H9 (cell line): ENCODE results near the gene ACVR1B. TPM values are rescaled to one million over a fixed set of nuclear protein-coding genes. Genes with fewer than 3 reads are reported as not detected.
A peak's percentile ranks its signal among the peaks of the same experiment; 100 is the strongest.

ENCODE experiments used
- DNase-seq: peaks from one replicate; pipeline ENCODE4 v3.0.0-alpha.2; 2017
- H2AFZ ChIP-seq: one replicate; pipeline ENCODE4 v1.6.1; 2013; ENCODE audit warnings: mild to moderate bottlenecking, low read length, control low read depth, moderate library complexity
- H2AK5ac ChIP-seq: 2 replicates; pipeline ENCODE4 v1.6.1; 2013; ENCODE audit warnings: low read length, control low read depth, mixed read lengths; ENCODE audit not compliant: insufficient read length
- H2BK120ac ChIP-seq: one replicate; pipeline ENCODE4 v1.6.1; 2013; ENCODE audit warnings: low read depth, mild to moderate bottlenecking, low read length, control low read depth, inconsistent platforms; ENCODE audit not compliant: poor library complexity, severe bottlenecking
- H2BK12ac ChIP-seq: 2 replicates; pipeline ENCODE4 v1.6.1; 2013; ENCODE audit warnings: low read length, control low read depth, mixed read lengths, low read depth; ENCODE audit not compliant: insufficient read length
- H2BK15ac ChIP-seq: 2 replicates; pipeline ENCODE4 v1.6.1; 2013; ENCODE audit warnings: low read depth, low read length, control low read depth
- H2BK20ac ChIP-seq: one replicate; pipeline ENCODE4 v1.6.1; 2013; ENCODE audit warnings: low read depth, mild to moderate bottlenecking, low read length, control low read depth, inconsistent platforms; ENCODE audit not compliant: poor library complexity, severe bottlenecking
- H2BK5ac ChIP-seq: 2 replicates; pipeline ENCODE4 v1.6.1; 2013; ENCODE audit warnings: low read length, control low read depth, mixed read lengths; ENCODE audit not compliant: insufficient read length
- H3K14ac ChIP-seq: 2 replicates; pipeline ENCODE4 v1.6.1; 2013; ENCODE audit warnings: low read length, control low read depth; ENCODE audit not compliant: insufficient read depth
- H3K18ac ChIP-seq: 2 replicates; pipeline ENCODE4 v1.6.1; 2013; ENCODE audit warnings: low read depth, mild to moderate bottlenecking, mixed read lengths, low read length, control low read depth; ENCODE audit not compliant: insufficient read length
- H3K23ac ChIP-seq: 2 replicates; pipeline ENCODE4 v1.6.1; 2013; ENCODE audit warnings: low read length, control low read depth, mixed read lengths, low read depth; ENCODE audit not compliant: insufficient read length
- H3K23me2 ChIP-seq: 2 replicates; pipeline ENCODE4 v1.6.1; 2013; ENCODE audit warnings: low read depth, mild to moderate bottlenecking, mixed read lengths, low read length, control low read depth; ENCODE audit not compliant: insufficient read length, poor library complexity, severe bottlenecking
- H3K27ac ChIP-seq: 2 replicates; pipeline ENCODE4 v1.5.1; 2013; ENCODE audit warnings: low read length, control low read depth, mixed read lengths, low read depth; ENCODE audit not compliant: insufficient read length
- H3K27me3 ChIP-seq: 2 replicates; pipeline ENCODE4 v1.6.1; 2013; ENCODE audit warnings: low read length, control low read depth, inconsistent platforms; ENCODE audit not compliant: insufficient read depth
- H3K4ac ChIP-seq: 2 replicates; pipeline ENCODE4 v1.6.1; 2013; ENCODE audit warnings: low read depth, mild to moderate bottlenecking, control low read depth, inconsistent platforms, low read length, moderate library complexity
- H3K4me1 ChIP-seq: 2 replicates; pipeline ENCODE4 v1.6.1; 2013; ENCODE audit warnings: low read length, control low read depth, inconsistent platforms; ENCODE audit not compliant: insufficient read depth
- H3K4me2 ChIP-seq: 2 replicates; pipeline ENCODE4 v1.6.1; 2013; ENCODE audit warnings: low read length, control low read depth, mixed read lengths; ENCODE audit not compliant: insufficient read length, insufficient read depth
- H3K56ac ChIP-seq: 2 replicates; pipeline ENCODE4 v1.6.1; 2013; ENCODE audit warnings: low read depth, mild to moderate bottlenecking, mixed read lengths, low read length, control low read depth; ENCODE audit not compliant: insufficient read length
- H3K79me1 ChIP-seq: 2 replicates; pipeline ENCODE4 v1.6.1; 2013; ENCODE audit warnings: low read depth, mild to moderate bottlenecking, moderate library complexity, low read length, control low read depth, inconsistent platforms; ENCODE audit not compliant: insufficient read depth, poor library complexity, severe bottlenecking
- H3K79me2 ChIP-seq: 2 replicates; pipeline ENCODE4 v1.6.1; 2013; ENCODE audit warnings: low read length, control low read depth, inconsistent platforms; ENCODE audit not compliant: insufficient read depth
- H3K9ac ChIP-seq: 2 replicates; pipeline ENCODE4 v1.6.1; 2013; ENCODE audit warnings: low read length, control low read depth, mixed read lengths; ENCODE audit not compliant: insufficient read length; ENCODE audit errors: extremely low read depth
- H3K9me3 ChIP-seq: one replicate; pipeline ENCODE4 v1.6.1; 2013; ENCODE audit warnings: low read depth, low read length, inconsistent platforms; ENCODE audit not compliant: control insufficient read depth
- H3T11ph ChIP-seq: one replicate; pipeline ENCODE4 v1.6.1; 2013; ENCODE audit warnings: mild to moderate bottlenecking, low read length, control low read depth, inconsistent platforms
- H4K20me1 ChIP-seq: one replicate; pipeline ENCODE4 v1.6.1; 2013; ENCODE audit not compliant: control insufficient read depth, insufficient read length, insufficient read depth
- H4K5ac ChIP-seq: 2 replicates; pipeline ENCODE4 v1.6.1; 2013; ENCODE audit warnings: low read depth, mild to moderate bottlenecking, mixed read lengths, low read length, control low read depth; ENCODE audit not compliant: insufficient read length
- H4K8ac ChIP-seq: replicated peaks from 2 replicates; pipeline ENCODE4 v1.6.1; 2013; ENCODE audit warnings: low read length, control low read depth, mixed read lengths, low read depth; ENCODE audit not compliant: insufficient read length
- H4K91ac ChIP-seq: 2 replicates; pipeline ENCODE4 v1.6.1; 2013; ENCODE audit warnings: low read depth, mild to moderate bottlenecking, moderate library complexity, mixed read lengths, low read length, control low read depth; ENCODE audit not compliant: insufficient read length
- H3K27ac Mint-ChIP-seq, 3 experiments: 2 replicates in 2 of 3; 3 replicates in 1 of 3; pipeline ENCODE4 v1.8.0; 2020 to 2021; ENCODE audit warnings: mixed read lengths in 3 of 3, mild to moderate bottlenecking in 1 of 3, moderate library complexity in 1 of 3
- H3K27me3 Mint-ChIP-seq: 2 replicates; pipeline ENCODE4 v1.8.0; 2021; ENCODE audit warnings: low read depth, mild to moderate bottlenecking, moderate library complexity, mixed read lengths
- H3K36me3 Mint-ChIP-seq, 3 experiments: 2 replicates in 2 of 3; 3 replicates in 1 of 3; pipeline ENCODE4 v1.8.0; 2020 to 2021; ENCODE audit warnings: low read depth in 3 of 3, mixed read lengths in 3 of 3; ENCODE audit not compliant: insufficient read depth in 1 of 3
- H3K4me1 Mint-ChIP-seq, 2 experiments: 2 replicates each; pipeline ENCODE4 v1.8.0; 2020; ENCODE audit warnings: mixed read lengths in 2 of 2
- H3K4me3 Mint-ChIP-seq, 2 experiments: 2 replicates in 1 of 2; 3 replicates in 1 of 2; pipeline ENCODE4 v1.8.0; 2020 to 2021; ENCODE audit warnings: mild to moderate bottlenecking in 2 of 2, mixed read lengths in 2 of 2, moderate library complexity in 1 of 2
- H3K9me3 Mint-ChIP-seq, 2 experiments: 2 replicates in 1 of 2; 3 replicates in 1 of 2; pipeline ENCODE4 v1.8.0; 2020; ENCODE audit warnings: mild to moderate bottlenecking in 2 of 2, mixed read lengths in 2 of 2, moderate library complexity in 1 of 2
- WGBS: extraction: QIAGEN DNeasy Blood & Tissue Kit; methylation state at CpG from one replicate; pipeline ENCODE4 v1.1.7; 2013; ENCODE audit warnings: missing lambda C conversion rate, low lambda C conversion rate, mixed read lengths; ENCODE audit not compliant: insufficient read length; ENCODE audit errors: extremely low coverage; 5-methylcytosine and 5-hydroxymethylcytosine counted together
- total RNA-seq: library from RNA; stranded (reverse); gene quantifications from 2 replicates; pipeline ENCODE4 v1.2.1, GENCODE V29; 2021
- TF ChIP-seq, protein P1 (sequence below): fragments of 200-600 bp; sonication (generic); conservative IDR thresholded peaks from 3 replicates; pipeline ENCODE4 v1.8.0; 2021; ENCODE audit warnings: antibody characterized with exemption, mild to moderate bottlenecking

ACVR1B gene
- total RNA-seq, 1 experiment from 2014 or later: 16.3 TPM

DNA sequence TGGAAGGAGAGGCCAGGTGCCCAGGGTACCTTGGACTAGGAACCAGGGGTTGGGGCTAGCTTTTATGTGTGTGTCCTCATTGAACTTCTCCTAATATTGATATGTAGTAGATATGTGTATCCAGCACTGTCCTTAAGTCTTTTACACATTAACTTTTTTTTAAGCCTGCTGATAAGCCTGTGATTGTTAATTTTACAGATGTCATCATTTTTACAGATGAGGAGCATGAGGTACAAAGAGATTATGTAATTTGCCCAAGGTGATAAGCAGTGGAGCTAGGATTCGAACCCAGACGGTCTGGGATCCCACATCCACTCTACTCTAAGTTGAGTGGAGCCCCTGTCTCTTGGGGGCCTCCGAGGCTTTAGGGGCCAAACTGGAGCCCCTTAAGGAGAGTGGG is 89.5 kb downstream of the ACVR1B start:
- Histone ChIP-seq H3K23ac (no peak overlapping the region), H3K56ac (no peak overlapping the region), H4K5ac (no peak overlapping the region), H3K27ac (no peak overlapping the region), H2BK12ac (no peak overlapping the region), H2BK15ac (no peak overlapping the region), H3K4me2 (no peak overlapping the region), H3K79me2 (peaks cover 2% of the 10 kb centered on the region; the same call in 1 of the 2 replicates), H3K18ac (no peak overlapping the region), H3K14ac (no peak overlapping the region), H3K27me3 (no peaks in the 10 kb centered on the region), H3K9ac (no peak overlapping the region), H4K8ac (no peak overlapping the region), H2BK120ac (no peak overlapping the region), H2BK5ac (no peak overlapping the region), H3K4ac (no peak overlapping the region), H4K20me1 (peaks cover 2% of the 10 kb centered on the region), H3K4me1 (no peaks in the 10 kb centered on the region), H3K9me3 (no peaks in the 10 kb centered on the region), H2BK20ac (no peak overlapping the region), H3K79me1 (no peaks in the 10 kb centered on the region), H3T11ph (no peak overlapping the region), H3K23me2 (peaks cover 6% of the 10 kb centered on the region), H2AFZ (no peak overlapping the region), H4K91ac (no peak overlapping the region), H2AK5ac (no peak overlapping the region)
- TF ChIP-seq, protein P1, sequence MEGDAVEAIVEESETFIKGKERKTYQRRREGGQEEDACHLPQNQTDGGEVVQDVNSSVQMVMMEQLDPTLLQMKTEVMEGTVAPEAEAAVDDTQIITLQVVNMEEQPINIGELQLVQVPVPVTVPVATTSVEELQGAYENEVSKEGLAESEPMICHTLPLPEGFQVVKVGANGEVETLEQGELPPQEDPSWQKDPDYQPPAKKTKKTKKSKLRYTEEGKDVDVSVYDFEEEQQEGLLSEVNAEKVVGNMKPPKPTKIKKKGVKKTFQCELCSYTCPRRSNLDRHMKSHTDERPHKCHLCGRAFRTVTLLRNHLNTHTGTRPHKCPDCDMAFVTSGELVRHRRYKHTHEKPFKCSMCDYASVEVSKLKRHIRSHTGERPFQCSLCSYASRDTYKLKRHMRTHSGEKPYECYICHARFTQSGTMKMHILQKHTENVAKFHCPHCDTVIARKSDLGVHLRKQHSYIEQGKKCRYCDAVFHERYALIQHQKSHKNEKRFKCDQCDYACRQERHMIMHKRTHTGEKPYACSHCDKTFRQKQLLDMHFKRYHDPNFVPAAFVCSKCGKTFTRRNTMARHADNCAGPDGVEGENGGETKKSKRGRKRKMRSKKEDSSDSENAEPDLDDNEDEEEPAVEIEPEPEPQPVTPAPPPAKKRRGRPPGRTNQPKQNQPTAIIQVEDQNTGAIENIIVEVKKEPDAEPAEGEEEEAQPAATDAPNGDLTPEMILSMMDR: no peak
- WGBS: no CpG with 5 or more reads among the region's 3 CpGs
- peak overlapping the region in 1 of 3 experiments; percentile 72; a peak in 1 of 7 replicates for H3K27ac Mint-ChIP-seq
- H3K9me3 Mint-ChIP-seq: no peaks in the 10 kb centered on the region
- no peak for DNase-seq
- H3K4me1 Mint-ChIP-seq: peaks cover 13 to 23% of the 10 kb centered on the region in 2 experiments
- H3K4me3 Mint-ChIP-seq: no peak overlapping the region
- H3K27me3 Mint-ChIP-seq: peaks cover 7% of the 10 kb centered on the region
- peaks cover 9 to 12% (median 9%) of the 10 kb centered on the region in 3 experiments for H3K36me3 Mint-ChIP-seq
